Activated CD8-positive, alpha-beta memory T cell treated with anti-CD3 and anti-CD28 coated beads, Interleukin-2, amount 10 ng/mL, durations not matched to agents 7 days and 5 days (primary cell): ENCODE results near the gene BCL2. TPM values are rescaled to one million over a fixed set of nuclear protein-coding genes. Genes with fewer than 3 reads are reported as not detected.

Experiments used
- ATAC-seq: fragments of 150-1000 bp; cut with Tn5 transposase; one replicate; pipeline ENCODE4 v1.10.0; 2021; ENCODE audit warnings: moderate library complexity
- CTCF ChIA-PET: fragments of 350-600 bp; sonication (Branson Sonifier 250); formaldehyde crosslinking; loops from one replicate; lab custom pipeline; 2021; ENCODE audit warnings: antibody characterized with exemption; lab: Charles Lee
- DNase-seq: peaks from one replicate; pipeline ENCODE4 v3.0.0-alpha.2; 2020
- H3K27ac Mint-ChIP-seq: one replicate; pipeline ENCODE4 v1.8.0; 2021; ENCODE audit warnings: mild to moderate bottlenecking, mixed read lengths
- H3K27me3 Mint-ChIP-seq: one replicate; pipeline ENCODE4 v1.8.0; 2021; ENCODE audit warnings: mixed read lengths
- H3K36me3 Mint-ChIP-seq: one replicate; pipeline ENCODE4 v1.8.0; 2021; ENCODE audit warnings: mild to moderate bottlenecking, mixed read lengths
- H3K4me1 Mint-ChIP-seq: one replicate; pipeline ENCODE4 v1.8.0; 2021; ENCODE audit warnings: mixed read lengths
- H3K4me3 Mint-ChIP-seq: one replicate; pipeline ENCODE4 v1.8.0; 2021; ENCODE audit warnings: mild to moderate bottlenecking, moderate library complexity, mixed read lengths
- H3K9me3 Mint-ChIP-seq: one replicate; pipeline ENCODE4 v1.8.0; 2022; ENCODE audit warnings: low read depth, mixed read lengths
- total RNA-seq, 2 experiments: library from RNA; stranded (reverse); gene quantifications; one replicate each; pipeline ENCODE4 v1.2.3, GENCODE V29; 2021

The BCL2 gene
- total RNA-seq, 2 experiments from 2014 or later: 118 to 143 TPM

- peak; percentile 83 for DNase-seq
Observed at GRCh38 chr18:63299837-63300745, 19.5 kb downstream of the BCL2 start.

GRCh38 chr18:63298400-63299365 lies 20.9 kb downstream of the BCL2 start:
- peak; percentile 36 for ATAC-seq
- peak overlapping the region; percentile 92 for H3K27ac Mint-ChIP-seq
- H3K4me3 Mint-ChIP-seq: peak overlapping the region; percentile 64
- H3K4me1 Mint-ChIP-seq: peaks cover 85% of the 10 kb centered on the region
- H3K9me3 Mint-ChIP-seq: no peaks in the 10 kb centered on the region
- DNase-seq: peak; percentile 74
- no peaks in the 10 kb centered on the region for H3K27me3 Mint-ChIP-seq
- H3K36me3 Mint-ChIP-seq: peaks cover 79% of the 10 kb centered on the region
- CTCF ChIA-PET: interaction anchor here (1.0 to 2.2 kb wide), 4 partner anchors 19 to 283 kb away, joined by 3 to 13 read pairs (median 5); no protein-coding TSS in a partner anchor

More at GRCh38 chr18:63299837-63300745, 19.5 kb downstream of the BCL2 start:
- H3K4me3 Mint-ChIP-seq: peak overlapping the region; percentile 64
- peak overlapping the region; percentile 92 for H3K27ac Mint-ChIP-seq
- H3K9me3 Mint-ChIP-seq: no peaks in the 10 kb centered on the region
- no peaks in the 10 kb centered on the region for H3K27me3 Mint-ChIP-seq
- CTCF ChIA-PET: interaction anchor here (0.7 to 4.2 kb wide), 7 partner anchors 14 to 103 kb away, joined by 3 to 43 read pairs (median 3); partner anchors contain the start of gene BCL2
- peaks cover 79% of the 10 kb centered on the region for H3K36me3 Mint-ChIP-seq
- ATAC-seq: peak; percentile 78
- peaks cover 91% of the 10 kb centered on the region for H3K4me1 Mint-ChIP-seq

- H3K9me3 Mint-ChIP-seq: no peaks in the 10 kb centered on the region
- no peak overlapping the region for H3K4me3 Mint-ChIP-seq
- CTCF ChIA-PET: interaction anchor here (1.0 to 2.2 kb wide), 4 partner anchors 20 to 282 kb away, joined by 3 to 13 read pairs (median 5); no protein-coding TSS in a partner anchor
- H3K36me3 Mint-ChIP-seq: peaks cover 84% of the 10 kb centered on the region
- H3K27me3 Mint-ChIP-seq: no peaks in the 10 kb centered on the region
- DNase-seq: no peak
- peaks cover 87% of the 10 kb centered on the region for H3K4me1 Mint-ChIP-seq
- H3K27ac Mint-ChIP-seq: peak overlapping the region; percentile 92
- no peak for ATAC-seq
Observed at GRCh38 chr18:63297687-63298399, 21.7 kb downstream of the BCL2 start.

GRCh38 chr18:63293935-63294334 lies 25.6 kb downstream of the BCL2 start:
- Mint-ChIP-seq H3K4me1 (peaks cover 80% of the 10 kb centered on the region), H3K27ac (peak overlapping the region; percentile 67), H3K36me3 (peaks cover 80% of the 10 kb centered on the region), H3K4me3 (no peak overlapping the region), H3K9me3 (no peaks in the 10 kb centered on the region), H3K27me3 (no peaks in the 10 kb centered on the region)
- CTCF ChIA-PET: interaction anchor here (1.3 to 2.5 kb wide), 4 partner anchors 24 to 163 kb away, joined by 3 to 13 read pairs (median 4); no protein-coding TSS in a partner anchor
- DNase-seq (no peak), ATAC-seq (no peak)

- DNase-seq: peak; percentile 78
- Mint-ChIP-seq H3K9me3 (no peaks in the 10 kb centered on the region), H3K27me3 (no peaks in the 10 kb centered on the region), H3K4me1 (peaks cover 72% of the 10 kb centered on the region), H3K36me3 (peaks cover 71% of the 10 kb centered on the region), H3K4me3 (peak overlapping the region; percentile 25), H3K27ac (peak overlapping the region; percentile 67)
- ATAC-seq: peak; percentile 74
- CTCF ChIA-PET: interaction anchor here (1.1 to 2.5 kb wide), 5 partner anchors 24 to 162 kb away, joined by 3 to 13 read pairs (median 4); no protein-coding TSS in a partner anchor
Observed at GRCh38 chr18:63292831-63293683, 26.5 kb downstream of the BCL2 start.

- DNase-seq: no peak
- no peak overlapping the region for H3K4me3 Mint-ChIP-seq
- peaks cover 58% of the 10 kb centered on the region for H3K36me3 Mint-ChIP-seq
- H3K27ac Mint-ChIP-seq: peak overlapping the region; percentile 57
- no peak for ATAC-seq
- CTCF ChIA-PET: interaction anchor here (1.1 kb wide), 2 partner anchors 10 to 136 kb away, joined by 3 read pairs; no protein-coding TSS in a partner anchor
- peaks cover 62% of the 10 kb centered on the region for H3K4me1 Mint-ChIP-seq
- no peaks in the 10 kb centered on the region for H3K9me3 Mint-ChIP-seq
- no peaks in the 10 kb centered on the region for H3K27me3 Mint-ChIP-seq
Observed at GRCh38 chr18:63291278-63291677, 28.3 kb downstream of the BCL2 start.

GRCh38 chr18:63290821-63291200 lies 28.8 kb downstream of the BCL2 start:
- CTCF ChIA-PET: interaction anchor here (1.7 kb wide), 1 partner anchor 275 kb away, joined by 4 read pairs; no protein-coding TSS in a partner anchor
- ATAC-seq (peak; percentile 63), DNase-seq (no peak)
- Mint-ChIP-seq H3K9me3 (no peaks in the 10 kb centered on the region), H3K27ac (peak overlapping the region; percentile 57), H3K4me3 (no peak overlapping the region), H3K36me3 (peaks cover 56% of the 10 kb centered on the region), H3K4me1 (peaks cover 62% of the 10 kb centered on the region), H3K27me3 (no peaks in the 10 kb centered on the region)

- CTCF ChIA-PET: interaction anchor here (1.7 to 3.7 kb wide), 2 partner anchors 27 to 274 kb away, joined by 4 to 12 read pairs; no protein-coding TSS in a partner anchor
- DNase-seq: no peak
- no peak for ATAC-seq
- Mint-ChIP-seq H3K27ac (peak overlapping the region; percentile 57), H3K4me3 (no peak overlapping the region), H3K9me3 (no peaks in the 10 kb centered on the region), H3K4me1 (peaks cover 62% of the 10 kb centered on the region), H3K27me3 (no peaks in the 10 kb centered on the region), H3K36me3 (peaks cover 55% of the 10 kb centered on the region)
Observed at GRCh38 chr18:63290166-63290820, 29.3 kb downstream of the BCL2 start.

GRCh38 chr18:63288311-63288710 lies 31.3 kb downstream of the BCL2 start:
- no peak overlapping the region for H3K27ac Mint-ChIP-seq
- H3K4me3 Mint-ChIP-seq: no peak overlapping the region
- CTCF ChIA-PET: interaction anchor here (0.7 to 3.7 kb wide), 5 partner anchors 13 to 92 kb away, joined by 3 to 12 read pairs (median 4); no protein-coding TSS in a partner anchor
- H3K27me3 Mint-ChIP-seq: no peaks in the 10 kb centered on the region
- no peak for ATAC-seq
- no peak for DNase-seq
- H3K4me1 Mint-ChIP-seq: peaks cover 69% of the 10 kb centered on the region
- peaks cover 51% of the 10 kb centered on the region for H3K36me3 Mint-ChIP-seq
- H3K9me3 Mint-ChIP-seq: no peaks in the 10 kb centered on the region

GRCh38 chr18:63287691-63288220 lies 31.8 kb downstream of the BCL2 start:
- no peak overlapping the region for H3K4me3 Mint-ChIP-seq
- H3K36me3 Mint-ChIP-seq: peaks cover 47% of the 10 kb centered on the region
- H3K4me1 Mint-ChIP-seq: peaks cover 64% of the 10 kb centered on the region
- DNase-seq (no peak), ATAC-seq (no peak)
- no peaks in the 10 kb centered on the region for H3K9me3 Mint-ChIP-seq
- no peaks in the 10 kb centered on the region for H3K27me3 Mint-ChIP-seq
- no peak overlapping the region for H3K27ac Mint-ChIP-seq
- CTCF ChIA-PET: interaction anchor here (0.7 to 3.7 kb wide), 5 partner anchors 12 to 91 kb away, joined by 3 to 12 read pairs (median 4); no protein-coding TSS in a partner anchor

- Mint-ChIP-seq H3K27ac (no peak overlapping the region), H3K4me3 (no peak overlapping the region), H3K27me3 (no peaks in the 10 kb centered on the region), H3K4me1 (peaks cover 61% of the 10 kb centered on the region), H3K9me3 (no peaks in the 10 kb centered on the region), H3K36me3 (peaks cover 44% of the 10 kb centered on the region)
- CTCF ChIA-PET: interaction anchor here (1.3 to 3.7 kb wide), 2 partner anchors 31 to 61 kb away, joined by 3 to 12 read pairs; no protein-coding TSS in a partner anchor
- no peak for ATAC-seq
- no peak for DNase-seq
Observed at GRCh38 chr18:63286926-63287325, 32.6 kb downstream of the BCL2 start.
